OCI-M2 (cell line): ENCODE measurements around the gene GOLGA3.
"Not testable (repeated sequence)": the region's sequence is repeated elsewhere in the genome, so short reads cannot be mapped to it uniquely, and the experiment has no call there.

Experiments used
- DNase-seq: peaks from one replicate; lab custom pipeline; 2025; ENCODE audit not compliant: unreplicated experiment; lab: John Stamatoyannopoulos, UW

Gene GOLGA3

DNA sequence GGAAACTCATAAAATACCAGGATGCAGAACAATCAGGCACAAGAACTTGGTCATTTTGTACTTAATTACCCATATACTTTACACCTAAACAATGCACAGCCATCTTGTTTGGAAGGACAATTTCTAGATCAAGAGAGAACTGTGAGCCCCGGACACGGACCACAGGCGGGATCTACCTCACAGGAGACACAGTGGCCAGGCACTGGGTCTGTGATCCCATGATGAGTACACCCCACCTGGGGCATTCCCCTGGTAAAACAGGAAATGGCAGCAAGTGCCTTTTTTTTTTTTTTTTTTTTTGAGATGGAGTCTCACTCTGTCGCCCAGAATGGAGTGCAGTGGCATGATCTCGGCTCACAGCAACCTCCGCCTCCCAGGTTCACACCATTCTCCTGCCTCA, 15.2 kb downstream of the GOLGA3 start:
- no peak for DNase-seq

- no peak for DNase-seq
Measured at GRCh38 chr12:132812631-132813305, 15.9 kb downstream of the GOLGA3 start.

DNA sequence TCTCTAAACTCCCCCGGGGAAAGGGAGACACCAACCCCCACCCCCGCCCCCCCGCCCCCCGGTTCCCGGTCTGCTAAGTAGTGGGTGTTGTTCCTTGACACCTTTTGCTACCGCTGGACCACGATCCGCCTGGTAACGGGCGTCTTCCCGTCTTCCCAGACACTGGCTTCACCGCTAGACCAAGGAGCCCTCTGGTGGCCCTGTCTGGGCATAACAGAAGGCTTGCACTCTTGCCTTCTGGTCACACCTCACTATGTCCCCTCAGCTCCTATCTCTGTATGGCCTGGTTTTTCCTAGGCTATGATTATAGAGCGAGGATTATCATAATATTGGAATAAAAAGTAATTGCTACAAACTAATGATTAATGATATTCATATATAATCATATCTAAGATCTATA, 19.3 kb downstream of the GOLGA3 start:
- DNase-seq = not testable (repeated sequence)

- DNase-seq = no peak
Measured at GRCh38 chr12:132807295-132808092, 21.2 kb downstream of the GOLGA3 start.

DNA sequence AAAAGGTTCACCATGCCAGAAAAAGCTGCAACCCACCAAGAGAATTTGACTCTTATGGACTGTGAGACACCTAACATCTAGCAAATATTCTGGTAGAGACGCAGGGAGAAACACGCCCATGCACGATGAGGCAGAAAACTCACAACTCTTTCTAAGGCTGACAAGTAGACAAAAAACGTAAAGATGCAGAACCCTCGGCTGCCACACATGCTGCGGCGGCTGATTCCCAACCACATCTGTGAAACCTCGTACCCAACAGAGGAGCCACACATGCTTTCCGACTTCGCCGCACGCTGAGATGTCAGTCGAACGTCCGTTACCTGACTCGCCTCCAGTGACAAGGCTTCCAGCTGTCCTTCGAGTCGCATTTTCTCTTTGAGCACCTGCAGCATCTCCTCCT, 21.8 kb downstream of the GOLGA3 start:
- DNase-seq = no peak

- DNase-seq = no peak
Measured at GRCh38 chr12:132804426-132804861, 24.2 kb downstream of the GOLGA3 start.

DNA sequence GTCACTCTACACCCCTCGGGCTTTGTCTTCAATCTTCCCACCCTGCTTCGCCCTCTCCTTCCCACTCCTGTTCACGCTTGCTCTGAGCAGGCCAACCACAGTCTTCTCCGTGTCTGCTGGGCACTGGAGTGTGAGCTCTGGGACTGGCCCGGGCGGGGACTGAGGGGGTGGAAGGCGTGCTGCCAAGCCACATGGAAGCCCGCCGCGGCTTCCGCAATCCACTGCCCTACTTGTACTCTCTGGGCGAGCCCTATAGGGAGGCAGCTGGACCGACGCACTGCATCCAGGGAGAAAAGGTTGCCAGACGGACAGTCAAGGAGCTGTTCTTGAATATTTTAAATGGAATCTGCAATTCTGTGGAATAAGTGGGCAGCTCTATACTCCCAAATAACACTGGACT, 24.8 kb downstream of the GOLGA3 start:
- no peak for DNase-seq

DNA sequence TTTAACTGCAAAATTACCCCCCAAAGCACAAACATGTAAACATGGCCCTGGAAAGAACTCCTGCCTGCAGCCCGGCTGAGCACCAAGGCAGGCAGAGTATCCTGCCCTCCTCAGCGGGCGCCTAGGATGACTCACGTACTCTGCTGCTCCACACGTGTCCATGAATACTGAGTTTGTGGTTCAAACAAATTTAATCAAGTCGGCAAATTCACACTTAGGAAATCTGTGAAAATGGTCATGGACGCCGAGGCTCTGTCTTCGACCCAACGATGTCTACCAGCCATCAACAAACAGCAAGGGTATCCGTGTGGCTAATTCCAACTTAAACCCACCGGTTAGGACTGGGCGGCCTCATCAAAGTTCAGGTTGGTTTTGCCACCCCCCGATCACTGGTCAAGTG, 25.5 kb downstream of the GOLGA3 start:
- DNase-seq = no peak

DNA sequence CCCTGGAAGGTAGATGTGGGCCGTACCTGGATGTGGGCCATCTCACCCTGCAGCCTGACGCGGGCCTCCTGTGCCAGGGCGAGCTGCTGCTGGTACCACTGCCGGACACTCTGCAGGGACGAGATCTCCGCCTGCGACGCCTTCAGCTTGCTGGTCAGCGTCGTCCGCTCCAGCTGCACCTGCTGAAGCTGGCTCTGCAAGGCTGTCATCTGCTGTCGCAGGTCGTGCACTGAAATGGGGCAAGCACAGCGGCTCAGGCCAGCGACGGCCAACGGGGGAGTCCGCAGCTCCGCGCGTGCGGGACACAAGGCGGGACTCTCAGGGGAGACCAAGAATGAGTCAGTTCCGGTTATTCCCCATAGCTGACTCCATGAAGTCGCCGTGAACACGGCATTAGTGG, 26.9 kb downstream of the GOLGA3 start:
- DNase-seq = no peak

- DNase-seq = no peak
Measured at GRCh38 chr12:132798836-132799235, 29.8 kb downstream of the GOLGA3 start.

DNA sequence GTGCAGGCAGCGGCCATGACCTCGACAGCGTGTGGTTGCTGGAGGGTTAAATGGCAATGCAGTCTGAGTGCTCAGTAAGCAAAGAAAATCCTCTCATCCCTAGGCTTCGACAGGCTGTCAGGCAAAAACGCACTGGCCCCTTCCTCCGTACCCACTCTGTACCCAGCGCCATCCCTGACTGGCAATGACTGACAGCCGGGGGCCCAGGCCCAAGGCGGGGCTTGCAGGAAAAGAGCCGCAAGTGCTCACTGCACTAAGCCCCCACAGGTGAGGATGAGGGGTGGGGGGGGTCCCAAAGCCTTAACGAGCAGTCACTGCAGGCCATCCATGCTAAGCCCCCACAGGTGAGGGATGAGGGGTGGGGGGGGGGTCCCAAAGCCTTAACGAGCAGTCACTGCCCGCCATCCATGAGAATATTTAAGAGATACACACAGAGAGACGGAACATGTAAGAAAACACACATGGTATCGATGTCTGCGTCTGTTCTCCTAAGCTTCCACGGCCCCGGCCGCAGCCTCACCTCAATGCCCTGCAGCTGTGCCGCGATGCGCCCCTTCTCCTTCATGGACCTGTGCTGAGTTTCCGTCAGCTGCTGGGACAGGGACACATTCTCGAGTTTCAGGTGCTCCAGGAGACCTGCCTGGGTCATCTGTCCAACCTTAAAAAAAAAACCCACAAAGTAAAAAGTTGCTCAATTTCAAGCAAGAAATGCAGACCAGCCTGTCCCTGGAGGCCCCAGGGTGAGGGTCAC, 30.7 kb downstream of the GOLGA3 start:
- no peak for DNase-seq

DNA sequence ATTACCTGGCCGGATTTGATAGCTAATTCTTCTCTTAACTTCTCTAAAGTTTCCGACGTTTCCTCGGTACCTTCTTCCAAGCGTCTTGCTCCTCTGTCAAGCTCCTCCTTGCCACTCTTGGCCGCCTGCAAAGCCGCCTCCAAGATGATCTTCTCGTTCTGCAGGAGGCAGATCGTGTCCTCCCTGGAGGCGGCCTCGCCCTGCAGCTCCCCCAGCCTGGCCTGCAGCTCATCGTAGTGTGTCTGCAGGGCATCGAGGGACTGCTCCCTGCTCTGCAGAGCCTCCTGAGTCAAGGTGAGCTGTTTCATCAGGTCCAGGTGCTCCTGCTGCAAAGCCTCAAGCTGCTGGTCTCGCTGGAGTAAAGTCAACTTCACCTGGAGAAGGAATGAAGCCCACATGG, 32.8 kb downstream of the GOLGA3 start:
- no peak for DNase-seq

DNA sequence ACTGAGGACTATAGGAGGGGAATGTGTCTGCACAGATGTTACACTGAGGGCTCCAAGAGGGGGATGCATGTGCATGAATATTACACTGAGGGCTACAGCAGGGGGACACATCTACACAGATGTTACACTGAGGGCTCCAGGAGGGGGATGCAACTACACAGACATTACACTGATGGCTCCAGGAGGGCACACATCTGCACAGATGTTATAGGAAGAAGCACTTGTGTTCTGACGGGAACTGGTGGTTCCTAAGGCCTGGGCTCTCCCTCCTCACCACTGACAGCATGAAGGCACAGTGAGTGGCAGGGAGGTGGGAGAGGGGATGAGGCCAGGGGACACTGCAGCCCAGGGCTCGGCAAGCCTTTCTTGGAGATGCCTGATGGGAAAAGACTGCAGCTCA, 36.7 kb downstream of the GOLGA3 start:
- DNase-seq = not testable (repeated sequence)

DNA sequence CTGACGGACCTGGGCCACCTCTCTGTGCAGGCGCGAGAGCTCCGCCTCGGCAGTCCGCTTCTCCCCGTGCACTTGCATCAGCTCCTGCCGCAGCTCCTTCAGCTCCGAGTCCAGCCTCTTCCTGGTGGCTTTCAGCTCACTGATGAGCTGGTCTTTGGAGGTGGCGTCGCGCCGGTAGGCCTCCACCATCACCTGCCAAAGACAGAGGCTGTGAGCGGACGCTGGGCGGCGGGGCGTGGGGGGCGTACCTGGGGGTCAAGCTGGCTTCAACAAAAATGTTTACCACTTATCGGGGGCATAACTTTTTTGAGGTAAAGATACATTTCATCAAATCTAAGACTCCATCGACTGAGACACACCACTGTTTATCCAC, 39.6 kb downstream of the GOLGA3 start:
- DNase-seq = no peak

DNA sequence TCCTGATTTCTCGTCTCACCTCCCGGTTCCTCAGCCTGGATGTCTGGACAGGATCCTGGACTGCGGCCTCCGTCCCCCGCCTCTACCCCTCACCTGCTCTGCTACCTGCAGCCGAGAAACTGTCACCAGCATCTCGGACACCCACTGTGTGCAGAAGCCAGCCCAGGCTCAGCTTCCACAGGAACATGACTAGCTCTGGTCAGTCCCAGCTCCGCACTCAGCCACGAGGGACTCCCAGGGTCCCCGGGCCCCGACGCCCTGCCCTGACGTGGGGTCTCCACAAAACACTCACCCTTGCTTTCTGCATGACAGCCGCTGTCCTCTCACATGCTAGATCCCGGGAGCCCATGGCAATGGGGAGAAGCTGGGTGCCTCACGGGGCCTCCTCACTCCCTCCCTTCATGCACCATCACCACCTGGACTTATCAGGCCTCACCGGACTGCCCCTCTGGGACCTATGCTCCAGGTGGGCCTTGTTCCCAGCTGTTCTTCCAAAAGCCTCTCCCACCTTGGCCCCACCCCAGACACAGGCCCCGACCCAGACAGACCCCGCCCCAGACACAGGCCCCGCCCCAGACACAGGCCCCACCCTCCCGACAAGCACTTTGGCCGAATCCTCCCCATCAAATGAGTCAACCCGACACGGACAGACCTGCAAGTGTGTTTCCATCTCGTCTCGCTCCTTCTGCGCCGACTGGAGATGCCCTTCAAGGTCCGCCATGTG, 40.1 kb downstream of the GOLGA3 start:
- DNase-seq = no peak

- no peak for DNase-seq
Measured at GRCh38 chr12:132787877-132788276, 40.8 kb downstream of the GOLGA3 start.

DNA sequence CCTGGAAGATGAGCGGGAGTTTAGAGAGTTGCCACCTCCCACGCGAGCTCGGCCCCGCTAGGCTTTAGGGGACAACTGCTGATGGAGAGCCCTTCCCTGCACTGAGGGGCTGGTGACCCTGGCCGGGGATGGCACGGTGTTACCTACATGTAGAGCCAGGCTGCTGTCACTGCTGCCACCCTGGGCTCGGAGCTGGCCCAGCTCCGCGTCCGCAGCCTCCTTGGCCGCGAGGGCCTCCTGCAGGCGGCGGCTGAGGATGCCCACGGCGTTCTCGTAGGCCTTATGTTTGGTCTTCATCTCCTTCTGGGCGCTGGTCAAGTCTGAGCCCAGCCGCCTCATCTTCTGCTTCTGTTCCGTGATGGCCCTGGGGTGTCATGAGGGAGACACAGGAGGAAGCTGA, 42.5 kb downstream of the GOLGA3 start:
- DNase-seq = no peak

DNA sequence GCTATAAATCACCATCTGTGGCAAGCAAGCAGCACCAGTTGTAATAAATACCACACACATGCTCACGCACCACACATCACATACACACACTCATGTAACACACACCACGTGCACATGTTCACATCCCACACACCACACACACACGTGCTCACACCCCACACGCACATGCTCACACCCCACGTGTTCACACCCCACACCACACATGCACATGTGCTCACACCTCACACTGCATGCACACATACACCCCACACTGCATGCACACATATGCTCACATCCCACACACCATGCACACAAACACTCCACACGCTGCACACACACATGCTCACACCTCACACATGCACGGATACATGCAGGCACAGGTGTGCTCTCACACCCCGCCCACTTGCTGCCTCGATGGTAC, 44.1 kb downstream of the GOLGA3 start:
- DNase-seq = no peak

- no peak for DNase-seq
Measured at GRCh38 chr12:132783917-132784531, 44.6 kb downstream of the GOLGA3 start.

DNA sequence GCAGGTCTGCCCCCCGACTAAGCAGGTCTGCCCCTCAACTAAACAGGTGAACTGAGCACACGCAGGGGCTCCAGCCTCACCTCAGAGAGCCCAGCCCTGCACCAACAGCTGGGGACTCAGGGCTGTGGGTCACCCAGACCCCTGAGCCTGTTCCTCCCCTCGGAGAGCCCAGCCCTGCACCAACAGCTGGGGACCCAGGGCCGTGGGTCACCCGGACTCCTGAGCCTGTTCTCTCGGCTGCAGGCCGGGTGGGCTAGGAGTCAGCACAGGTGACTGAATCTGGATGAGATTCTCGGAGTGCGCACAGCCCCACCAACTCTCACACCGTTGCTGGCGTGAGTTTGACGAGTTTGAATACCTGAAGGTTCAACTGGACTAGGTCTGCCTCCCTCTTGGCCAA, 46.7 kb downstream of the GOLGA3 start:
- no peak for DNase-seq

DNA sequence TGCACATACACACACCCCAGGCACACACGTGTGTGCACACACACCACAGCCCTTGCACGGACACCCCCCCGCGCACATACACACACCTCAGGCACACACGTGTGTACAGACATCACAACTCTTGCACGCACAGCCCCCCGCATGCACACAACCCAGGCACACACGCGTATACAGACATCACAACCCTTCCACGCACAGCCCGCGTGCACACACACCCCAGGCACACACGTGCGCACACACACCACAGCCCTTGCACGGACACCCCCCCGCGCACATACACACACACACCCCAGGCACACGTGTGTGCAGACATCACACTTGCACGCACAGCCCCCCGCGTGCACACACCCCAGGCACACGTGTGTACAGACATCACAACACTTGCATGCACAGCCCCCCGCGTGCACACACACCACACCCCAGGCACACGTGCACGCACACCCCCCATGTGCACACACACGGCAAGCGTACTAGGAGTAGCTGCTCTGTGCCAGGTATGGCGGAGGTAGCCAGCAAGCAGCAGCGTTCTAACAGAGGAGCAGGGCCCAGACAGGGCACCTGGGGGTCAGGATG, 48.8 kb downstream of the GOLGA3 start:
- DNase-seq = no peak
